Daoy (cell line): Measurements from ENCODE around the gene FMN2. TPM values are rescaled to one million over a fixed set of nuclear protein-coding genes. Genes with fewer than 3 reads are reported as not detected.
"Not testable (repeated sequence)": the region's sequence is repeated elsewhere in the genome, so short reads cannot be mapped to it uniquely, and the experiment has no call there.

Experiments
- DNase-seq: peaks from one replicate; pipeline ENCODE4 v3.0.0-alpha.2; 2015; ENCODE audit warnings: low read depth
- total RNA-seq: library from RNA; depleted of rRNA; stranded (reverse); fragments of >200 nt; shearing (Covaris generic); gene quantifications from 2 replicates; pipeline ENCODE4 v1.2.3, GENCODE V29; 2014

Gene FMN2
- total RNA-seq, 1 experiment from 2014 or later, result 1.1 TPM

DNA sequence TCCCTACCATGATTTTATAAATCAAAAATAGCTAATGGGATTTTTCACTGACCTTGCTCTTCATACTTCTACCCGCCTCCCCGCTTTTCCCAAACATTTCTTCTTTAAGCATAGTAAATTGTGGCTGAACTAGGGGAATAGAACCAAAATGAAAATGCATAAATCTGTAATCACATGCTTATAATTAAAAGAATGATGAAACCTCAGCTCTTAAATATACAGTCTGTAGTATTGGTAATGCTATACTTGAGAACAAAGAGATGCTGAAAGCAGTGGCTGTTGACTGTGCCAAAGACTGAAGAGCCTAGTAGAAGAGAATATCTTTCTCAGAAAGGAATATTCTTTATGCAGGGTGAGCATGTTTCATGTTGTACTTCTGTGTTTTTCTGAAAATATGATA lies 271.1 kb downstream of the FMN2 start:
- no peak for DNase-seq

DNA sequence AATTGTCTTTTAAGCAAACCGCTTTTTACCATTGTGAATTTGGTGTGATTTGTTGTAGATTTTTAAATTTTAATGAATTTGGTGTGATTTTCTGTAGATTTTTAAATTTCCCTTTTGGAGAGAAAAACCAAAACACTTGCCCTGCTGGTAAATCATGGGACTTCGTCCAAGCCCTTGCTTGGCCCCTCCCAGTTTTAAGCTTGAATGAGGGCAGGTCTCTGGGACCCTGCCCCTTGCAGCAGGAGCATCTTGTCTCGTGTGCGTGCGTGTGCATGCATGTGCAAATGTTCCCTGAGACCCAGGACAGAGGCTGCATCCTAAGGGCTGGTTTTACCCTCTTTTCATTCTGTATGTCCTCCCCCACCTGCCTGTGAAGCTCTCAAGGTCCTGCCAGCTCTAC lies 271.6 kb downstream of the FMN2 start:
- no peak for DNase-seq

DNA sequence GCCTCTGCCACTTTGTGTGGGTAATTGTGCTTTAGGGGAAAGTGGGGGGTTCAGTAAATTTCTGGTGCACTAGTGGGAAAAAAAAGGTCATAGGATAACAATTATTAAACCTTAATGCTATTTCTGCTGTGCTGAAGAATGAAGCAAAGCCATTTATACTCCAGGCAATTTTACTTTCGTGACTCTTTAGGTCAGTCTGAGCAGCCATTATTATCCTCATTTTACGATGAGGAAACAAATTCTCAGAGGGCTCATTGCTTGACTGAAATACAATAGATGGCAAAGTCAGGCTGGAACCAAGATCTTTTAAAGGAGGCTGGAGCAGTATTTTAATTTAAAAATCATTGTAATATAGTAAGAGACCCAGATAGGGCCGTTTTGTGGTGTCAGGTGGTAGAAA lies 272.2 kb downstream of the FMN2 start:
- no peak for DNase-seq

DNA sequence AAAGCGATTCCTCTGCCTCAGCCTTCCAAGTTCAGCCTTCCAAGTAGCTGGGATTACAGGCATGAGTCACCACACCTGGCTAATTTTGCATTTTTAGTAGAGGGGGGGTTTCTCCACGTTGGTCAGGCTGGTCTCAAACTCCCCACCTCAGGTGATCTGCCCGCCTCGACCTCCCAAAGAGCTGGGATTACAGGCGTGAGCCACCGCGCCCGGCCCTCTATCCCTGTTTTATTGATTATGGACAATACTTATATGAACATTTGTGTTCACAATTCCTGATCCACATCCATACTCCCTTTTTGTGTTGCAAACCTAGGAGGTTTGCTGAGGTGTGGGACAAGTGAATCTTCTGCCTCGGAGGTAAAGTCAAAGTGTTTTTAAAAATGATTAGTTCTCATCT lies 275.0 kb downstream of the FMN2 start:
- DNase-seq, result no peak

DNA sequence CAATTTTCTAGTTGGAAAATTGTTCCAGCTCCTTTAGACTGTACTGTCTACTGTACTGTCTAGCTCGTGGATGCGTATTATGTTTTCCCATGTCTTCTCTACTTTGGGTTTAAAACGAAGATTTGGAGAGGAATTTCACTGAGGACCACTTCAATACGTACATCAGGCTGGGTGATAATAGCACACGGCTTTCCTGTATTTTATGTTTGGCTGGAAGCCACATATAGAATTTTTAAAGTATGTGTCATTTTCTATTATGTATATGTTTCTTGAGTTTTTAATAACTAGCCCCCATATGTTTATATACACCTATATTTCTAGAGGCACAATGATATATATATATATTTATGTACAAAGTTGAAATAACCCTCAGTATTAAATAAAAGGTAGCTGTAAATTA lies 293.9 kb downstream of the FMN2 start:
- no peak for DNase-seq

DNA sequence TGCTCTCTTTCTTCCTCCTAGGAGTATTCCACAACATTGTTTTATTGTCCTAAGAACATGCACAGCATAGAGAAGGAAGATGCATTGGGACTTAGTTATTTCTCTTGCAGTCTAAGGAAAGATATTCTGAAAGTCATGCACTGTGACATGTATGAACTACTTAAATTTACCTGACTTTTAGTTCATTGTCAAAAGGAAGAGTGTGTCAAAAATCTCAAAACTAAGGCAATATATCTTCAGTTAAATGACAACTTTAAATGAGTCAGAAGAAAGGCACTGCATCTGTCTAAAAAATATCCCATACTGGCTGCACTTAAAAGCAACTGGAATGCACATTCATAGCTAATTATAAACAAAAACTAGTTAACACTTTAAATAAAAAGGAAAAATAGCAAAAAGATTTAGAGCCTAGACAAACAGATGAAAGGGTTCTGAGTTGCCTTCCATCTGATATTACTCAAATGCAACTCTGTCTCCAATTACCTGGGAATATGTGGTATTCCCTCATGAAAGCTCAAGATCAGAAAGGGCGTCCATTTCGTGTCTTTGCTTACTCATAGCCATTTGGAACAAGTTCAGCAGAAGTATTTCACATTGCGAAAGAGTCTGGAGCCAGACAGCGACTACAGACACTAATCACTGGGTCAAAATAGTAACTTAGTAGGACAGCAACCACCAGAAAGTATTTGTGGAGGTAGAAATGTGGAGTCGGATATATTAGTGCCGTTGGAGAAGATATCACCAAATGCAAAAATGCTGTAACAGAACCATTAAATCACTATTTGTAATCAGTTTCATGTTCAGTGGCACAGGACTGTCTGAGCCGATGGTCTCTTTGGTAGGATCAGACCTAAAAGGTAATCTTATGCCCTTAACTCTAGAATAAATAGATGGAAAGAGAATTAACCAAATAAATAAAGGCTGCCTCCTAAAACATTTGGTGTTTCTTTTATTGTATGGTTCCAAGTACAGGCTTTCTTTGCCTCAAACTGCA lies 294.6 kb downstream of the FMN2 start:
- peak; percentile 70 for DNase-seq

DNA sequence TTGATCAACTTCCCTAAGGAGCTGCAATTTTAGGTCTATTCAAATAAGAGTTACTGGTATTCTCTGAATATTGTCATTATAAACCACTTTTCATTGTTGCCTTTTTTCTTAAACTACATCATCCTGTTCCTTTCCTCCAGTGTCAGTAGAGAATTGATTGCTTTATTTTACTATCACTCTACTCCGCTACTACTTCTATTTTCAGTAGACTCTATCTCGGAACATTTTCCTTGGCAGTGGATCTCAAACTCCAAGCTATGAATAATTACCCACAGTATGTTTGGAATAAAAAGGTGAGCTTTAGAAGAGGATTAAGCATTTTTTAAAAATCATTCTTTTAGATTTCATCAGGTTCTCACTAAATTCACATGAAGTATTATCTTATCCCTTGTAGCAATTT lies 295.4 kb downstream of the FMN2 start:
- no peak for DNase-seq

DNA sequence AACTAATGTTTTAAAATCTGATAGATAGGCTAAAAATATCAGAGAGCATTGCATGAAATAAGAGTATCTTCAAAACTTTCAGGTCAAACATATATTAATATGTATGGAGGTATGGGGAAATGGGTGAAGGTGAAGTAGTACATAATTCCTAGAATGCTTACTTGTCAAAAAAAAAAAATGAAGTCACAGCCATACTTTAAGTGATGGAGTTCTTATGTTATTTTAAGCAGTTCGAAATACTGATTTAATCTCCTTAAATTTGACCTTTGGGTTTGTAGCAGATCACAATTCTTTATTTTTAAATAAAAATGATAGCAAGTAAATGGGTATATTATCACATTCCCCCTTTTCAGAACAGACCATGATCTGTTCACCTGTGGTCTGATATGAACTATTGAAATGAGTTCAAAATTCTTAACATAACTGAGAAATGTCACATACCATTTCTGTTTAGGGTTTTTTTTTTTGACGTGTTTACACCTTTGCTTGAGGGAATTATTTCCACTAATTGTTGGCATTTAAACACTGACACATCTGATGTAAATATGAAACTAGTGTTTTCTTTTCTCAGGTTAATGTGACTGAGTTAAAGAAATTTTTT lies 300.1 kb downstream of the FMN2 start:
- DNase-seq, result no peak

DNA sequence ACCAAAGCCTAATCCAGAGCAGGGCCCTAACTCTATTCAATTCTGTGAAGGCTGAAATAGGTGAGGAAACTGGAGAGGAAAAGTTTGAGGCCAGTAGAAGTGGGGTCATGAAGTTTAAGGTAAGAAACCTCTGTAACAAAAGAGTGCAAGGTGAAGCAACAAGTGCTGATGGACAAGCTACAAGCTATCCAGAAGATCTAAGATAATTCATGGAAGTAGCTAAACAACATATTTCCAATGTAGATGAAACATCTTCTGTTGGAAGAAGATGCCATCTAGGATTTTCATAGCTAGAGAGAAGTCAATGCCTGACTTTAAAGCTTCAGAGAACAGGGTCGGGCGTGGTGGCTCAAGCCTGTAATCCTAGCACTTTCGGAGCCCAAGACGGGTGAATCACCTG lies 302.7 kb downstream of the FMN2 start:
- DNase-seq, result no peak

DNA sequence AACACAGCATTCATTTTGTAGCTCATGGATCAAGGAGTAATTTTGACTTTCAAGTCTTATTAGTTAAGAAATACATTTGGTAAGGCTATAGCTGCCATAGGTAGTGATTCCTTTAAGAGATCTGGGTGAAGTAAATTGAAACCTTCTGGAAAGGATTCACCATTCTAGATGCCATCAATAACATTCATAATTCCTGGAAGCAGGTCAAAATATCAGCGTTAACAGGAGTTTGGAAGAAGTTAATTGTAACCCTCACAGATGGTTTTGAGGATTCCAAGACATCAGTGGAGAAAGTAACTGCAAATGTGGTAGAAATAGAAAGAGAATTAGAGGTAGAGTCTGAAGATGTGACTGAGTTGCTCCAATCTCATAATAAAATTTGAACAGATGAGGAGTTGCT lies 303.7 kb downstream of the FMN2 start:
- DNase-seq, result no peak

DNA sequence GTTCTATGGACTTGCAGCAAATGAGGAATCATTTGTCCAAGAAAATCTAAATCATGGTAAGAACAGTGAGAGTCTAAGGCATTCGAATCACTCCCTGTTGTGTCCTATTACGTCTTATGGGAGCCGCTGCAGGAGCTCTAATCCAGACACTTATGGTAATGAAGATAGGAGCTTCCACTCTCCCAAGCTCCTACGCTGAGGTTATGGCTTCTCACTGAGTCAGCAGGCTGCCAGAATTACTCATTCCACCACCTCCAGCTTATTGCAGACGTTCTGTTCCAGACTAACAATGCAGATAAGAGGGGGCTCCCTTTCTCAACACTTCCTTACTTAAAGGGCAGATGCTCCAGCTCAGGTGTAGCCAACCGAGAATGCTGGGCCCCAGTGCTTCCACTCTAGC lies 307.7 kb downstream of the FMN2 start:
- peak; percentile 86 for DNase-seq

DNA sequence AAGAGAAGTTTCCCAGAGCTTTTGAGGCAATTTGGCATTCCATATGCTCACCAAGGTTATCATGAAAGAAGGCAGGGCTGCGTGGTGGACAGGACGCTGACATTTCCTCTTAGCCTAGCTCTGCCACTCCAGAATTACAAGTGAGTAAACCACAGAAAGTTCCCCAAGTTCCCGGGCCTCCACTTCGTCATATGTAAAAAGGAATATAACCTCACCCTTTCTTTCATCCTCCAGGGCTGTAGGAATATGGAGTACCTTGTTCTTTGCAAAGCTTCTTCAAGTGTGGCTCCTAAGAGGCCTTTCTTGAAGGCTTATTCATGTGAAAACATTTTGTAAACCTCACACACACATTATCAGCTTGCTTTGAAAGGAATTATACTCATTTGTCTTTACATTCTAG lies 310.0 kb downstream of the FMN2 start:
- no peak for DNase-seq

DNA sequence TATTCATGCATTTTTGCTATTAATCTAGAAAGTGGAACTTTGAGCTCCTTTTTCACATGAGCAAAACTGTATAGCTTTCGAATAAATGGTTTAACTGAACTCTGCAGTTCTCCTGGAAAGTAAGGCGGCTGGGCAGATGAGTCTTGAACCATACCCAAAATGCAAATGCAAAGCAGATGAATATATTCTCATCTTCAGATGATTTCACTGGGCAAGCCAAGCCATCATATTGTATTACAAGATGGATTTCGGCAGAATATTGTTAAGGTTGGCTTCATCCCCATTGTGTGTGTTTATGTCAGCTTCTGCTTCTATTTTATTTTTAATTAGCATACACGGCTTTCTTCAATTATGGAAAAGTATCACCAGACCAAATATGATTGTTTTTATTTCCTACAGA lies 310.6 kb downstream of the FMN2 start:
- no peak for DNase-seq

DNA sequence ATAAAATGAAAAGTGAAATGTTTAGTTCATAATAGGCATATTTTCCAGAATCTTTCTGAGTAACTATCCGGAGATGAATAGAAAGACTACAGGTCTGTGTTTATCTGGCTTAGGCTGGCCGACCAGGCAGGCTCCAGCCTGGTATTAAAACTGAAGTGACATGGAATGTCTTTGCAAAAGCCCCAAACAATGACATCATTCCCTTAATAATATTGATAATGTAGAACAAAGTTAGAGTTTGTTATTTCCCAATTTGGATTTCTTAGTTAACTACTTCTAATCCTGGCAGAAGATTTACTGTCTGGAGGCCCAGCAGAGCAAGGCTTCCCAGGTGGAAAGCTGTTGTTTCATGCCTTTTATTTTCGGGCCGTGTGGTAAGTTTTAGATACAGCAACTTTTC lies 312.6 kb downstream of the FMN2 start:
- DNase-seq, result no peak

DNA sequence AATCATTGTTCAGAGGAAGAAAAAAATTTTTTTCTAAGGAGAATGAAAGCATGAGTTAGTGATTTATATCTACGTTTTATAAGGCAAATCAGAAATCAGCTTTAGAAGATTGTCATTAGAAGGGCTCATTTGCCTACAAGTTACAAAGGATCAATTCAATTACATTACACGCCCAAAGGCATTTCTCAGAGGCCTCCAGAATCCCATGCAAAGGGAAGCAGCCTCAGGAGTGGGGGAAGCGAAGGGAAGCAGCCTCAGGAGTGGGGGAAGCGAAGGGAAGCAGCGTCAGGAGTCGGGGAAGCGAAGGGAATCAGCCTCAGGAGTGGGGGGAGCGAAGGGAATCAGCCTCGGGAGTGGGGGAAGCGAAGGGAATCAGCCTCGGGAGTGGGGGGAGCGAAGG lies 314.1 kb downstream of the FMN2 start:
- DNase-seq, result peak; percentile 13

DNA sequence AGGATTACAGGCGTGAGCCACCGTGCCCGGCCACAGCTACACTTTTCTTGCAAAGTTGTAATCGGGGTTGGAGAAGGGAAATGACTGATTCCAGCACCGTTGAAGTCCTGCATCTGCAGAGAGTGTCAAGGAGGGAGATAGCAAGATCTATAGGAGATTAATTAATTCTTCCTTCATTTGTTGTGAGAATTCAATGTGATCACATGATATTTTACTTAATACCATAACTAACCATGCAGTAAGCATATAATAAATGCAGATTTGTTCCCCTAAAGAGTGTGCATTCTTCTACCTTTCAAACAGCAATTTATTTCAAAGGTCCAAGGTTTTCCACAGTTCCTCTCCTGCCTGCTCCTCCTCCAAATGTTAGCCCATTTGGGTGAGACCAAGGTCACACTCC lies 315.7 kb downstream of the FMN2 start:
- DNase-seq, result no peak

DNA sequence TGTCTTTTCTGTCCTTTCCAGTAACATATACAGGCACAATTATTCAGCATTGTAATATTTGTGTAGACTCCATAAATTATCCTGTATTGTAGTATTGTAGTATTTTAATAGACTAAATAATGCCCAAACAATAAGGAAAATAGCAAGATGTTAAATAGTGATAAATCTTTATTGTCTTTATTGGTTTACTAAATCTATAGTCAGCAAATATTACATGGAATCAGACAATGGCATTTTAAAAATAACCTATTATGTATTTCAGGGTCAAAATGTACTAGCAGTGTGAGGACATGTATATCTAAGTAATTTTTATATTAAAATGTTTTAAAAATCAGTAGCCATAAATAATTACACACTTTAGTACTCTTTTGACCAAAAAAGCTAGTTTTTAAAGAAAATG lies 317.9 kb downstream of the FMN2 start:
- DNase-seq, result no peak

DNA sequence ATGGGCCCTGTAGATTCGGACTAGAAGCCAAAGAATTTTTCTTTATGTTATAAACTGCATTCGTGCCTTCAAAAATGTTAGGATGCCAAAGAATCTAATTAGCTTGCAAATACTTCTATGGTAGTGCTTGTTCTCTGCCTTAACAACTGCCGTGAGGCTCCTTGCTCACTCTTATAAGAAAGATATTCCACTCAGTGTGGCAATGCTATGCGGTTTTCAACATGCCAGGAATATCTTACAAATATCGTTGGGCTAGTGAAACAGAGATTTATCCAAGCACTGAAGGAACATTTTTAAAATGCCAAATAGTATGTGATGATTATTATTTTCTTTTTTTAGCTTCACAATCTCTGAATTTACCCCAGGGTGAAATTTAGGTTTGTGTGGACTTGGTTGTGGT lies 322.0 kb downstream of the FMN2 start:
- DNase-seq, result no peak

DNA sequence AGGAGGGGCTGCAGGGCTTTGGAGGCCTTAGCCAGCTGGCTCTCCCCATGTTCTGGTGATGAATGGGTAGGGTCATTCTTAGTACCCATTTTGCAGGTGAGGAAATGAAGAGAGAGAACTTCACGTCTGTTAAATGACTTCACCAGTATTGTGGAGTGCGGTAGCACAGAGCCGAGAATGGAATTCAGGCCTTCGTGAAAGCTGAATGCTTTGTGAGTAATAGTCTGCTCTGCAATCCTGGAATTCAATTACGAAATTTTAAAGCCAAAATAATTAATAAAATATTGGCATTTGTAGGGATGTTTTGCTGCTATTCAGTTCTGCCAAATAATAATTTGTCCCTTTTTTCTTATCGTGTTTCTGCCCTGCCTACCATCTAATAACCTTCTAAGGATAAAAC lies 322.6 kb downstream of the FMN2 start:
- DNase-seq, result no peak

DNA sequence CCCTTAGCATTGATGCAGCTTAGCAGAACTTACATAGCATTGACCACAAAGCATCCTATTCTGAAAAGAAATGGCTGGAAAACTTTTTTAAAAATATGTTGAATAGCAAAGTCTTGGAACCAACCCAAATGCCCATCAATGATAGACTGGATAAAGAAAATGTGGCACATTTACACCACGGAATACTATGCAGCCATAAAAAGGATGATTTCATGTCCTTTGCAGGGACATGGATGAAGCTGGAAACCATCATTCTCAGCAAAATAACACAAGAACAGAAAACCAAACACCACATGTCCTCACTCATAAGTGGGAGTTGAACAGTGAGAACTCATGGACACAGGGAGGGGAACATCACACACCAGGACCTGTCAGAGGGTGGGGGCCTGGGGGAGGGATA lies 323.3 kb downstream of the FMN2 start:
- DNase-seq, result not testable (repeated sequence)

DNA sequence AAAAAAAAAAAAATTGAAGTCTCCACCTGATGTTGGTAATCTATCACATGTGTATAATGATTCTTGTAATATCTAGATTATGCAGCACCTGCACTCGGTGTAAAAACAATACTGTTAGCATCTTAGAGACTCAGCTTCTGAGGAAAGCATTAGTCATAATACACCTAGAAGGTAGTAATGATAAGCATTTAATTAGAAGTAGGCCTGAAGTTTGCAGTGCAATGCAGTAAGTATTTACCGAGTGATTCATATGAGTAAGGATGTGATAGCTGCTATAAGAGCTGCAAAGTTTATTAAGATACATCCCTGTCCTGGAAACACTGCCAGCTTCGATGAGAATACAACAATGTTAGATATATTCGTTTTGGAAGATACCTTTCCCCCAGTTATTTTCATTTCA lies 323.8 kb downstream of the FMN2 start:
- DNase-seq, result no peak

DNA sequence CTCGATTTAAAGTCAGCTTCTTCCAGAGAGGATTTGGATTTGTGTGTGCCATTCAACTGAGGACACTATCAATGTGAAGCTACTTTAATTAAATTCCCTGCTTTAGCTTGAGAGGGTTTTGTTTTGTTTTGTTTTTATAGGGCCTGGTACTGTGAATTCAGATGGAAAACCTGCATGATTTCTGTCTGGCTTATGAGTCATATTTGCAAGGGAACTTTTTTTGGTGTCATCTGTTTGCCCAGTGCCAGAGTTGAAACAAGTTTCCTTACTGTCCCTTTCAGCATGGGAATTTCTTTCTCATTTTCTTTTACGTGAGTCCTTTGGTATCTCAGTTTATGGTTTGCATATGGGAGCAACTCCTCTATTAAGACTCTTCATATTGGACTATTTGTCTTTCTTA lies 325.6 kb downstream of the FMN2 start:
- no peak for DNase-seq

DNA sequence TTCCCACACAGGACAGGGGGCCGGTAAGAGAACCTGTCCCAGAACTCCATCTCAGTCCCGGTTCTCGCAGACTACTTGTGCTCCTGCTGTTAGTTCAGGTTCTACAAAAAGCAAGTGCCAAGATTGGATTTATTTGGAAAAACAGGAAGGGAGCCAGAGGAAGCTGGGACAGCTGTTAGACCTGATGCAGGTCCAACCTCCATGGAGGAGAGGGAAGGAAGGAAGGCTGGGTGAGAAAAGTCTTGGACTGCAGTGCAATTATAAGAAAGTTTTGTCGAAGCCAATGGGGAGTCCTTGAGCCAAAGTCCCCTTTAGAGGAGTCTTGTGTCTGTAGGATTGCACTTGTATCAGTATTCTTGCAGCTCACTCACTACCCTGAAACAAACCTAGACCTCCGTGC lies 329.1 kb downstream of the FMN2 start:
- no peak for DNase-seq
